ENCODE results near the gene MOV10L1.
"Not testable (repeated sequence)": the region's sequence is repeated elsewhere in the genome, so short reads cannot be mapped to it uniquely, and the experiment has no call there.

MOV10L1 gene

DNA sequence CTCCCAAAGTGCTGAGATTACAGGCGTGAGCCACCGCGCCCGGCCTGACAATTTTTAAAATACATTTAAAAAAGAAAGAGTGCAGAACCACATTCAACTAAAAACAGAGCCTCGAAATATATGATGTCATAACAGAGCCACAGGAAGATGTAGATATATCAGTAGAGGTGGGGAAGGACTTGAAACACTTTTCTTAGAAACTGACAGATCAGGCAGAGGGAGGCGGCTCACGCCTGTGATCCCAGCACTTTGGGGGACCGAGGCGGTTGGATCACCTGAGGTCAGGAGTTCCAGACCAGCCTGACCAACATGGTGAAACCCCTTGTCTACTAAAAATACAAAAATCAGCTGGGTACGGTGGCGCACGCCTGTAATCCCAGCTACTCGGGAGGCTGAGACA lies 11.6 kb upstream of the MOV10L1 start:
- DNase-seq (ENCODE audit: low read depth), result no peak

DNA sequence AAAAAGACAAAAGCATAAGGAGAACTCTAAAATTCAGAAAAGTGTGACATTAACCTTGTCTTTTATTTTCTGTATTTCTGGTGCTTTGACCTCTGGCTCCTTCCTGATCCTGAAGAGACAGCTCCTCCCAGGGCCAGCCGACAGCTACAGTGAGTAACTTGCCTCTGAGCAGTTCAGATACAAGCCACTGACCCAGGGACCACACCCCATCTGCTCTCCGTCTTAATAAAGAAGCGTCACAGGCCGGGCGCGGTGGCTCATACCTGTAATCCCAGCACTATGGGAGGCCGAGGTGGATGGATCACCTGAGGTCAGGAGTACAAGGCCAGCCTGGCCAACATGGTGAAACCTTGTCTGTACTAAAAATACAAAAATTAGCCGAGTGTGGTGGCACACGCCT lies 11.0 kb upstream of the MOV10L1 start:
- no peak for DNase-seq (ENCODE audit: low read depth)

DNA sequence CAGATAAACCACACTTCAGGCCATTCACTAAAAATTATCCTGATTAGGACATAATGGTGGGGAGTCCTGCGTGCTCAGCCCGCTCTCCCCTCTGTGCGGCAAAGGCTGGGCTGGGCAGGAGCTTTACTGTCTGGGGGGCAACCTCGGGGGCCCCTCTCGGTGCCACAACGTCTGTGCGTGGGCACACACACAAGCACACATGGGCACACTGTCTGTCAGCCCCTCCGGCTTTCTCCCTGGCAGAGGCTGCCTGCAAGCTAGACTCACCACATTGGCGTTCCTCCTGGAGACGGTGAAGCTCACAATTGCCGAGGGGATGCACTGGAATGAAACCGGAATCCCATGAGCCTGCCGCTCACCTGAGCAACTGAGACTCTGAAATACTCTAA lies 9.7 kb upstream of the MOV10L1 start:
- DNase-seq (ENCODE audit: low read depth), result no peak

DNA sequence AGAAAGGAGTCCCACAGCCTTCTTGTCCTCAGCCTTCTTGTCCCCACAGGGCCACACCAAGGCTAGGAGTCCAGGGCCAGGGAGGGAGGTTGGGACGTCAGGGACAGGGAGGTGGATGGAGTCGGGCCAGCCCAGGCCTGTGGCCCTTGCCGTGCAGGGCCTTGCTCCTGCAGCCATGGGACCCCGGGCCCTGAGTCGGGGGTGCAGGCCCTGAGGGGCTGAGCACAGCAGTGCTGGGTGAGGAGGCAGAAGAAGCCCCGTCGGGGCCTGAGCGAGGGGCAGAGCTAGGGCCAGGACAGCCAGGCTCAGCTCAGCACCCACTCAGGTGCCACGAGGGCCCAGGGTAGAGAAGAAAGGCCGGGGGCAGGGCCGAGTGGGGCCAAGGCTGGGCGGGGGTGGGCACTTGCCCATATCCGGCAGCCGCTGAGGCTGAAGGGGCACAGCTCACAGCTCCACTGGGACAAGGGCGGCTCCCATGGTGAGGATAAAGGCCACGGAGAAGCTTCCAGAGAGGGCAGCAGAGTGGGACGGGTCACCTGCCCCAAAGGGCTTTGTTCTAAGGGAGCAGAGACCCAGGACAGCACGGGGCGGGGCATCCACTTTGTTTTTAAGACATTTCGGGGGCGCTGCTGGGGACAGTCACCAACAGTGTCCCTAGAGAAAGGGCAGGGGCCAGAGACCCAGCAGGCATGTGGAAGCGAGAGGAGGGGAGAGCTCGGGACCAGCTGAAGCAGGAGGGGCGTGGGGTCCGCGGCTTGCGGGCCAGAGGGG lies 8.2 kb upstream of the MOV10L1 start:
- DNase-seq (ENCODE audit: low read depth), result no peak

DNA sequence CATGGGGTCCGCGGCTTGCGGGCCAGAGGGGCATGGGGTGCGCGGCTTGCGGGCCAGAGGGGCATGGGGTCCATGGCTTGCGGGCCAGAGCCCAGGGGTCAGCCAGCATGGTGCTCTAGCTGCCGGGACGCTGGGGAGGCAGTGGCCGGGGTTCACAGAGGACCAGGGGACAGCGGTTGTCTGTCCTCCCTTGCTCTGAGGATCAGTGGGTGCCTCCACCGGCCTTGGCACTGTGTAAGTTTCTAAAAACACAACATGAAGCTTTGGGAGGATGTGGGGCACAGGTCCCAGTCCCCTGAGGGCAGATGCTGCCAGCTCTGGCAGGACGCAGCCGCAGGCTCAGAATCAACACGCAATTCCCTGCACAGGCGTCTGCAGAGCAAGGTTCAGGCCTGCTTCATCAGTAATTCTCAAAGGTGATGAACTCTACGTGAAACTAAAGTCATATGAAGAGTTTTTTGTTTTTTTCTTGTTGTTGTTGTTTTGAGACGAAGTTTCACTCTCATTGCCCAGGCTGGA lies 7.5 kb upstream of the MOV10L1 start:
- no peak for DNase-seq (ENCODE audit: low read depth)

DNA sequence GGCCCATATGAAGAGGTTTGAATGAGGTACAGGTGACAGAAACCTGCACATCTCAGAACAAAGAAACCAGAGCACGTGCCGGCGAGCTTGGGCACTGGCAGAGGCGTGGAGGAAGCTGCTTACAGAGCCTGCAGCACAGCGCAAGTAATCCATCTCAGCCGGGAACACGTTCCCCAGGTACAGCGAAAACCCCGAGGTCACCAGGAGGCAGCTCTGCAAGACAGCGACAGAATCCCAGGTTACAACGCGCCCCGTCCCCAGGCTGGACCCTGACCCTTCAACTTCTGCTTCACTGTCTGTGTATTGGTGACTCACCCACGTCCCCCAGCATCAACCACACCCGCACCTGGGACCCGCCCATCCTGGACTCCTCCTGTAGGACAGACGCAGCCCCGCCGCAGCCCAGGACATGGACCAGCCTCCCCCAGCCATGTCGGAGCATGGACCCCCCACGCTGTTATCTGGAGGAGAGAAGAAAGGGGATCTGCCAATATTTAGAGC lies 6.8 kb upstream of the MOV10L1 start:
- no peak for DNase-seq (ENCODE audit: low read depth)

DNA sequence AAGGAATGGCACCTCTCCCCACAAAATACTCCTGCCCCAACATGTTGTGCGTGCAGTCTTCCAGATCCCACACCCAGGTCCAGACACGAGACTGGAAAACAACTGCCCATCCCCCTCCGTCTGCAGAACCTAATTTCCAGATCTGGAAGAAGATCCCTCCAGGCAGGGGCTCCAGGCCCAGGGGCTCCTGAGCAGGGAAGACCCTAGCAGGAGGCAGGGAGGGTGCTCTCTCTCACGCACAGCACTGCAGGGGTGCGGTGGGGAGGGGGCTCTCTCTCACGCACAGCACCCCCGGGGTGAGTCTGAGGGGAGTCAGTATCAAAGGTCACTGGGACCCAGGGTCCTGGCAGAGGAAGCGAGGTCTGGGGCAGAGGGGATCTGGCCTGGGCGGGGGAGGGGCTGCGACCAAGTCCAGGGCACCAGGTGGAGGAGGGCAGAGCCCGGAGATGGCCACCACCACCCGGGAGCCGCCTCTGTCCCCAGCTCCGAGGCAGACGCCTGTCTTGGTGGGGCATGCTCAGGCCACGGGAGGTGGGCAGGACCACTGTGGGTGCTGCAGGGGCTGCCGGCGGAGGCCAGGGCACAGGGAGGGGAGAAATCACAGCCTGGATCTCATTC lies 6.2 kb upstream of the MOV10L1 start:
- no peak for DNase-seq (ENCODE audit: low read depth)

DNA sequence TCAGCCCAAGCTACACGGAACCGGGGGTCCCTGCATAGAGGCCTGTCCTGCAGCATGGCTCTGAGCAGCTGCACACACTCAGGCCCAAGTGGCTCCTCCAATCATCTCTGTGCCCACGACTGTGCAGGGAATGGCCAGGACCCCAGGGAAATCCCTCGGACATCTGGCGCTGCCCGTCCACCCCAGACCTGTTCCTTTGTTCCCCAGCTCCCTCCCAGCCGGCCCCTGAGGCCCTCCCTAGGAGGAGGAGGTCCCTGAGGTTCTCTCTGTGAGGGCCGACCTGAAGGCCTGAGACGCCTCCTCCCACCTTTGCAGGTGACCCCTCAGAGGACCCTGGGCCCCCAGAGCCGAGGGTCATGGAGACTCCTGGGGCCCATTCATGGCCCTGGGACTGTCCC lies 5.7 kb upstream of the MOV10L1 start:
- no peak for DNase-seq (ENCODE audit: low read depth)

DNA sequence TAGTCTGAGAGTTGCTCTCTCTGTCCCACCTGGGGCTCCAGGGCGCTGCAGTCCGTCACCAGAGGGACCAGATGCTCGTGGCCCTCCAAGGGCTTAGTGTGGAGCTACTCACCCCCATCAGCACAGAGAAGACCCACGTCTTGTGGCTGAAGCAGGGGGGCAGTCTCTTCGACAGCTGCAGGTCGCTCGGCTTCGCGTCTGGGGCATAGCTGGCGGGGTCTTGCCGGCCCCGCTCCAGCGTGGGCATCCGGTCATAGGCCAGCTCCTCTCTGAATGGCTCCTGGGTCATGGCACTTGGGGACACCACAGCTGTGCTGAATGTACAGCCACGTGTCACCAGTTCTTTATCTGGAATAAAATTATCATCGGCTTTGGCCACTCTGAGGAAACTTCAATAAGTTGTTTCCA lies 5.2 kb upstream of the MOV10L1 start:
- DNase-seq (ENCODE audit: low read depth), result no peak

DNA sequence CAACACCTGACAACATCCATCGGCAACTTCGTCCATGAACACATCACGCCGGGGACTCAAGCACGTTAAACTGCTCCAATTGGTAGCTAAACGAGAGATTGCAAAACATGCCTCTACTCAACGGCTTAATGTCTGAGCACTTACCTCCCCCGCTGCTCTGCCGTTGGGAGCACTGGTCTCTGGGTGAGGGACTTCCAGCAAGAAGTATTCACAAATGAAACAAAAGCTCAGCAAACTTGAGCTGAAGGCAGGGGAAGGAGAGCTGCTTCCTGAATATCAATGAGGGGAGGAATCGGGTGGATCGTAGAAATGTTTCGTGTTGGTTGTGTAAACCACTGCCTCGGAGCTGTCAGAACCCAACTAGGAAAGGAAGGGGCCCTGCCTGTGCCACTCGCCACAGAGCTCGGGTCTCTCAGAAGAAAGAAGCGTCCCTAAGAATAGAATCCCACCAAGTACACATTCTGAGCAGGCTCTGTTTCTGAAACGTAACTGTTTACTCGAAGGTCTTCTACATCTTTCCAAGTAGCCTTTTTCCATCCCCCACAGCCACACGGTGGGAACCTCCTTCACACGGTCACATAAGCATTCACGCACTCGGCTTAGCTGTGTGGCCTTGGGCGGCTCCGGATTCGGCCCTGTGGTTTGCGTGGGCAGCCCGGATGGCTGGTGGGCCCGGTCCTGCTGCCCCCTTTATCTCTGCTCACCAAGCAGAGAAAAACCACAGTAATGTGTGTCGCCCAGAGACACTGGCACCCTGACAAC lies 4.4 kb upstream of the MOV10L1 start, which contains the start of gene MLC1:
MLC1 (minus strand) TSS at position 216 of the 762 bp plus-strand sequence. CDS start 524 bp downstream, outside the sequence.
- no peak for DNase-seq (ENCODE audit: low read depth)

DNA sequence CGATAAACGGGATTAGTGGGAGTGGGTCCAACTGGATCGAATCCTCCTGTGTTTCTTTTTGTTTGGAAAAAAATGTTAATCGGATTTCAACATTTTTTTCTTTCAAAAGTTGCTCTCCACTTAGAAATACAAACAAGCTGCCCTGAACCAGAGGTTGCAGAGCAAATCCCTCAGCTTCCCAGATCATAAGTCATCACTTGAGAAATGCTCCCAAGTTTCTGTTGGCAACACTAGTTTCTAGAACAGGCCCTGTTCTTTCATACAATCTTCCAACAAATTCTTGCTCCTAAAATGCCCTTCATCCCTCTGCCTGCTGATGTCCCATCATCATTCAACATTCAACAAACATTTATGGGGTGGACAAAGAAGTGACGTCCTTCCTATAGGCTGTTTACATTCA lies 3.3 kb upstream of the MOV10L1 start:
- DNase-seq (ENCODE audit: low read depth), result no peak

DNA sequence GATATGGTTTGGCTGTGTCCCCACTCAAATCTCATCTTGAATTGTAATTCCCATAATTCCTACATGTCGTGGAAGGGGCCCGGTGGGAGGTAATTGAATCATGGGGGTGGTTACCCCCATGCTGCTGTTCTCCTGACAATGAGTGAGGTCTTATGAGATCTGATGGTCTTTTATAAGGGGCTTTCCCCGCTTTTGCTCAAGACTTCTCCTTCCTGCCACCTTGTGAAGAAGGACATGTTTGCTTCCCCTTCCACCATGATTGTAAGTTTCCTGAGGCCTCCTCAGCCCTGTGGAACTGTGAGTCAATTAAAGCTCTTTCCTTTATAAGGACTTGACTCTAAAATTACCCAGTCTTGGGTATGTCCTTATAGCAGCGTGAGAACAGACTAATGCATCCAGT lies 2.8 kb upstream of the MOV10L1 start:
- not testable (repeated sequence) for DNase-seq (ENCODE audit: low read depth)

DNA sequence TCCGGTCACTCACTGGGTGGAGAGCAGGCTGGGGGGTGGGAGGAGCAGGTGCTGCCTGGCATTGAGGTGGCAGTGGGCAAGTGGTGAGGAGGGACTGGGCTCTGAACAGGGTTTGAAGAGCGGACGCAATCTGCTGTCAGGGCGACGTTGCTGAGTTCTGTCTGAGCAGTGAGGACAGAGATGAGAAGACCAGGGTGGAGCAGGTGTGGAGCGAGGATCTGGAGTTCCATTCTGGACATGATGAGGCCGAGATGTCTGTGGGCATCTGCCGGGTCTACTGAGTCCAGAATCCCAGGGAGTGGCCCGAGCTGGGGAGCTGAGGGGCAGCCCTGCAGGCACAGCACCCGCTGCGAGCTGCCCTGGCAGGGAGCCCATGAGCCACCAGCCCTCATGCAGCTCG lies 2.2 kb upstream of the MOV10L1 start:
- DNase-seq (ENCODE audit: low read depth), result no peak

DNA sequence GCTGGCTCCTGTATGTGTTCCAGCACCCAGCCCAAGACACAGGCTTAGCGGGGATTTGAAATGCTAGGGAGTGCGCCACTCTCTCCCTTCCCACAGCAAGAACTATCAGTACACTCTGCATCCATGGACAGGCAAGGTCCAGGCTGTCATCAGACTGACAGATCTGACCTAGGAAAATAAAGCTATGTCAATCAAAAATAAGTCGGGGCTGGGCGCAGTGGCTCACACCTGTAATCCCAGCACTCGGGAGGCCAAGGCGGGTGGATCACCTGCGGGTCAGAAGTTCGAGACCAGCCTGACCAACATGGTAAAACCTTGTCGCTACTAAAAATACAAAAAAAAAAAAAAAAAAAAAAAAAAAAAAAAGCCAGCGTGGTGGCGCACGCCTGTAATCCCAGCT lies 1.7 kb upstream of the MOV10L1 start:
- no peak for DNase-seq (ENCODE audit: low read depth)

DNA sequence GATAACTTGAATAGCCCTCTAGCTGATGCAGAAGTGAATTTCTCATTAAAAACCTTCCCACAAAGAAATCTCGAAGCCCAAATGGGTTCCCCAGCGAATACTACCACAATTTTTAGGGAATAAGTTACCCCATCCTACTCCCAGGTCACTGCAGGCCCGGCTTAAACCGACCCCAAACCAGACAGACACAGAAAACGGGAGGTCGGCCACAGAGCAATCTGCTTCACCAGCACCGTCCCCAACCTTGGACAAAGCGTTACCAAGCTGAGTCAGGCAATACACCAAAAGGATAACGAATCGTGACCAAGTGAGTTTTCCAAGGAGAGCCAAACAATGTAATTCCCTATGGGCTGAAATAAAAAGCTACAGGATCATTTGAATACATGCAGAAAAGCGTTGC lies 575 bp upstream of the MOV10L1 start:
- no peak for DNase-seq (ENCODE audit: low read depth)

DNA sequence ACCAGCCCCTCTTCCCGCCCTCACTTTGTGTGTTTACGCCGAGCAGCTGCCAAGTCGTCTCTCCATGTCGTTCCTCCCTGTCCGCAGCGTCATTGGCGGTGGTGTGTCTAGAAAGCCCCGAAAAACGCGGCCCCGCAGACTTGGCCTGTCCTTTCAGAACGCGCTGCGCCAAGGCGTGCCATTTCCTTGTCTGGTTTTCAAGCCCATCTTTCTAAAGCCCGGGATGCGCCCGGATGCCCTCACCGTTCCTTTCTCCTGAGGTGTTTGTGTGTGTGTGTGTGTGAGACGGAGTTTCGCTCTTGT lies 557 bp downstream of the MOV10L1 start:
- no peak for DNase-seq (ENCODE audit: low read depth)

DNA sequence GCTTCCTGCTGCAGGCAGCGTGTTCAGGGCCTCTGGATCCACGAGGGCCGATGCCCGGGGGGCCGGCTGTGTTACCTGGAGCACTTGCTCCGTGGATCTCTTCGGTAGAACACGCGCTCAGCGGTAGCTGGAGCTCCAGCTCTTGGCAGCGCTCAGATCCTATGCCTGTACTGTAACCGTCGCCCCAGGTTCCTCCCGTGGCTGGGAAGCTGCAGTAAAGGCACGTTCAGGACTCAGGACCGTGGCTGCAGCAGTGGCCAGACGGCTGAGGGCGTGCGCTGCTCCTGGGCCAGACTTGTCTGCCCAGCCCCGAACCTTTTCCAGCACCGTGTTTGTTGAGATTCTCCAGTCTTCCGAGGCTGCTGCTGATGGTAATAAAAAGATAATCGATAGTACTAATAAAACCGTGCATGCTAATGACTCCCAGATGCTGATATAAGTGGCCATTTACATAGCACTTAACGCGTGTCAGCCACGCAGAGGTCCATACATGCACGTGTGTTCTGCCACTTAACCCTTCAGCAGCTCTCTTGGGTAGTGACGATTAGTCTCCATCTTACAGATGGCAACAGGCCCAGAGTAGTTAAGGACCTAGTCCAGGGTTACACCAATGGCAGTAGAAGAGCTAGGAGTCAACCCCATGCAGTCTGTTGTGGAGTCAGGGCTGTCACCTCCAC lies 1.4 kb downstream of the MOV10L1 start:
- no peak for DNase-seq (ENCODE audit: low read depth)

DNA sequence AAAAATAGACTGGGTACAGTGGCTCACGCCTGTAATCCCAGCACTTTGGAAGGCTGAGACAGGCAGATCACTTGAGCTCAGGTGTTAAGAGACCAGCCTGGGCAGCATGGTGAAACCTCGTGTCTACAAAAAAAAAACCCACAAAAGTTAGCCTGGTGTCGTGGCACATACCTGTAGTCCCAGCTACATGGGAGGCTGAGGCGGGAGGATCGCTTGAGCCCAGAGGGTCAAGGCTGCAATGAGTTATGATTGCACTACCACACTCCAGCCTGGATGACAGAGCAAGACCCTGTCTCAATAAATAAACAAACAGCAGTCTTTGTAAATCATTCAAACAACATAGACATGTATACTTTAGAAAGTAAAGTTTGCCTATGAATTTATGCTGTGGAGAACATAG lies 2.5 kb downstream of the MOV10L1 start:
- no peak for DNase-seq (ENCODE audit: low read depth)

DNA sequence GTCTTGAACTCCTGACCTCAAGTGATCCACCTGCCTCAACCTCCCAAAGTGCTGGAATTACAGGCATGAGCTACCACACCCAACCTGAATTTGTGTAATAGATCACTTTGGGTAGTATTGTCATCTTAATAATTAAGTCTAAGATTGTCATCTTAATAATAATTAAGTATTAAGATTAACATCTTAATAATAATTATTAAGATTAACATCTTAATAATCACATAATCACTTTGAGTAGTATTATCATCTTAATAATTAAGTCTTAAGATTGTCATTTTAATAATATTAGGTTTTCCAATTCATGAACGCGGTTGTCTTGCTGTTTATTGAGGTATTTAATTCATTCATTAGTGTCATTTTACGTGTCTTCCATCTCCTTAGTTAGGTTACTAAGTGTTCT lies 8.2 kb downstream of the MOV10L1 start:
- no peak for DNase-seq (ENCODE audit: low read depth)

DNA sequence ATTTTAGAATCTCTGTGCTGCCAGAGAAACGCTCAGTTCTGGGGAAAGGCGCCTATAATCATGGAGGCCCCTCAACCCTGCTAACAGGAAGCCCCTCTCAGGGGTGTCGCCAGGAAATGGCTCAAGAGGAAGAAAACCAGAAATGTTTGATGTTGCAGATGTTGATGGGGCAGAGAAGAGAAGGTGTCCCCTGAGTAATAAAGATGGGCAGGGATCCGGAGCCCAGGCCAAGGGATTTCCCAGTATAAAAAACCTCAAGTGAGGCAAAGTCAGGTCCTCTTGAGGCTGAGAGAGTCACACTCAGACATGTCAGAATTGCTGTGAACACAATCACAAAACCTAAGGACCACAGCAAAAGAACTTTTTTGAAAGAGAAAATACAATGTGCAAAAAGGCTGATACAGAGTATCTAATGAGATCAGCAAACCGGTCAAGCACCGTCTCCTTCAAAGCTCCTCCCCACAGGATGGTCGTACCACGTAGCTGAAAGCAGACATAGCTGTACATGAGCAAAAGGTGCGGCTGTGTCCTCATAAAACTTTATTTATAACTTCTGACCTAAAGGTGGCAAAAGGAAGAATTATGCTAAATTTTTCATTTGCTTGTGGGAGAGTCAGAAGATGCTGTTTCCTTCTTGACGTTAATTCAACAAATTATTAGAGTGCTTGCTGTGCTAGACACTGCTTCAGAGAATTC lies 12.2 kb downstream of the MOV10L1 start:
- no peak for DNase-seq (ENCODE audit: low read depth)

DNA sequence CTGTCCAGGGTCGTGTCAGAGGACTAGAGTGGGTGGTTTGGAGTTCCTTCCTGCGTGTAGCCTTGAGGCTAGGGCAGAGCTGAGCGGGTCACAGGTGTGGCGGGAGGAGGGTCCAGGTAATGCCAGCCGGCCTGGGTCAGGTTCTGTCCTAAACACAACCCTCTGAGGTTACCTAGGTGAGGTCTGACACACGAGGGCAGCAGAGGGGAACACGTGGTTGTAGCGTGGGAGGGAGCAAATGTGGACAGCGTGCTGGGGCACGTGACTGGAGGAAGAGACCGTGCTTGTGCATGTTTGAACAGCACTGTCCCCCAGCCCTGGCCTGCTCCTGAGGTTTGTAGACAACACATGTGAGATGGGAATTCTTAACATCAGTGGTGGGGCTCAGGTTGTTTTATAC lies 13.1 kb downstream of the MOV10L1 start:
- no peak for DNase-seq (ENCODE audit: low read depth)

DNA sequence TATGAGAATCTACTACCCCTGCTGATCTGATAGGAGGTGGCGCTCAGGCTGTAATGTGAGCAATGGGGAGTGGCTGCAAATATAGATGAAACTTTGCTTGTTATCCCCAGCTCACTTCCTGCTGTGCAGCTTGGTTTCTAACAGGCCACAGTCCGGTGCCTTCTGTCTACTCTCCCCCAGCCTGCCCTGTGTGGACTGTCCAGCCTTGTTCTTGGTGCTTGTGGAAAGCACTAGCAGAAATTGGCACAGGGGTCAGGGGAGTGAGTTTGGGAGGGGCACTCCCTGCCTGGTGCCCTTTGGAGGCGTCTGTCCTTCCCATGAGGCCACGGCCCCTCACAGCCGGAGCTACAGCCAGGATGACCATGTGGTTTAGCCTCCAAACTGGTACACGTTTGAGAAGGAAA lies 14.3 kb downstream of the MOV10L1 start:
- DNase-seq (ENCODE audit: low read depth), result no peak

Data from non-pigmented ciliary epithelial cell (primary cell).